GM12864 (cell line): Measurements from ENCODE around the gene CRIM1.

ENCODE experiments used
- DNase-seq: peaks from one replicate; pipeline ENCODE4 v3.0.0-alpha.2; 2011; ENCODE audit warnings: low read depth
- H3K4me3 ChIP-seq: 2 replicates; pipeline ENCODE4 v1.5.1; 2011; ENCODE audit warnings: mild to moderate bottlenecking, low read depth, low read length, control low read depth
- CTCF ChIP-seq: IDR thresholded peaks from 2 replicates; pipeline ENCODE4 v1.5.1; 2011; ENCODE audit warnings: low read depth, mild to moderate bottlenecking, moderate library complexity, low read length, control low read depth, inconsistent platforms; ENCODE audit errors: missing control alignments

Gene CRIM1

GRCh38 chr2:36371070-36371874 is 15.7 kb downstream of the CRIM1 start:
- TF ChIP-seq CTCF, result no peak
- no peak overlapping the region for H3K4me3 ChIP-seq
- DNase-seq, result no peak

- H3K4me3 ChIP-seq, result no peak overlapping the region
- DNase-seq, result no peak
- TF ChIP-seq CTCF, result no peak
Measured at GRCh38 chr2:36371928-36372391, 16.4 kb downstream of the CRIM1 start.

GRCh38 chr2:36373149-36373926 is 17.8 kb downstream of the CRIM1 start:
- H3K4me3 ChIP-seq, result no peak overlapping the region
- TF ChIP-seq CTCF, result no peak
- no peak for DNase-seq

GRCh38 chr2:36374585-36374984 is 19.0 kb downstream of the CRIM1 start:
- no peak overlapping the region for H3K4me3 ChIP-seq
- DNase-seq, result no peak
- TF ChIP-seq CTCF, result no peak

- no peak for DNase-seq
- TF ChIP-seq CTCF, result no peak
- no peak overlapping the region for H3K4me3 ChIP-seq
Measured at GRCh38 chr2:36376319-36376765, 20.8 kb downstream of the CRIM1 start.

GRCh38 chr2:36376992-36377738 is 21.6 kb downstream of the CRIM1 start:
- TF ChIP-seq CTCF, result no peak
- no peak for DNase-seq
- no peak overlapping the region for H3K4me3 ChIP-seq
